ENCODE measurements around the gene SYCE3.

SYCE3 gene

DNA sequence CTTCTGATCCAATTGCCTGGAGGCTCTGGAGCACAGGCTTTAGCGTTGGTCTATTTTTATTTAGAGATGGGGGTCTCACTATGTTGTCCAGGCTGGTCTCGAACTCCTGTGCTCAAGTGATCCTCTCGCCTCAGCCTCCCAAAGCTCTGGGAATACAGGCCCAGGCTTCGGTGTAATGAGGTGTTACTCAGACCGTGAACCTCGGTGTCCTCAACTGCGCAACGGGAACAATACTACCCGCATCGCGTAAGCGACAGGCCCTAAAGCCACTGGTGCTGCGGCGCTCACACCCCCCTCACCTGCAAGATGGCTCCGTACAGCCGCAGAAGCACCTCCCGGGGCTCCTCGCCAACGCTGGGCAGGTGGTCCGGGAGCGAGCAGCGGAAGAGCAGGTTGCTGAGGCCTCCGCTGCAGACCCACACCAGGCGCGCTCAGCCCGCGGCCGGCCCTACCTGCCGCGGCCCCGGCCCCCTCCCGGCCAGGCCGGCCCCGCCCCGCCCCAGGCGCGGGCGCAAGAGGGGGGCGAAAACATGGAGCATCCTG, 19.3 kb upstream of the SYCE3 start:
- Histone ChIP-seq H3K4me3 (ENCODE audit: low read depth, low read length) (peak overlapping the region; percentile 94), H3K27me3 (ENCODE audit: control insufficient read depth, insufficient read depth, low read length) (no peaks in the 10 kb centered on the region), H3K36me3 (ENCODE audit: control insufficient read depth, insufficient read depth, low read length) (peaks cover 33% of the 10 kb centered on the region), H3K9me3 (ENCODE audit: control insufficient read depth, insufficient read depth, low read length) (no peaks in the 10 kb centered on the region), H3K27ac (ENCODE audit: low read depth, low read length) (peak overlapping the region; percentile 99), H3K4me1 (ENCODE audit: control insufficient read depth, insufficient read depth, low read length) (0 out of 2 replicates have a peak, but pooled peaks cover 5% of the 10 kb centered on the region), H3K9ac (ENCODE audit: low read depth, low read length) (peak overlapping the region; percentile 96)

DNA sequence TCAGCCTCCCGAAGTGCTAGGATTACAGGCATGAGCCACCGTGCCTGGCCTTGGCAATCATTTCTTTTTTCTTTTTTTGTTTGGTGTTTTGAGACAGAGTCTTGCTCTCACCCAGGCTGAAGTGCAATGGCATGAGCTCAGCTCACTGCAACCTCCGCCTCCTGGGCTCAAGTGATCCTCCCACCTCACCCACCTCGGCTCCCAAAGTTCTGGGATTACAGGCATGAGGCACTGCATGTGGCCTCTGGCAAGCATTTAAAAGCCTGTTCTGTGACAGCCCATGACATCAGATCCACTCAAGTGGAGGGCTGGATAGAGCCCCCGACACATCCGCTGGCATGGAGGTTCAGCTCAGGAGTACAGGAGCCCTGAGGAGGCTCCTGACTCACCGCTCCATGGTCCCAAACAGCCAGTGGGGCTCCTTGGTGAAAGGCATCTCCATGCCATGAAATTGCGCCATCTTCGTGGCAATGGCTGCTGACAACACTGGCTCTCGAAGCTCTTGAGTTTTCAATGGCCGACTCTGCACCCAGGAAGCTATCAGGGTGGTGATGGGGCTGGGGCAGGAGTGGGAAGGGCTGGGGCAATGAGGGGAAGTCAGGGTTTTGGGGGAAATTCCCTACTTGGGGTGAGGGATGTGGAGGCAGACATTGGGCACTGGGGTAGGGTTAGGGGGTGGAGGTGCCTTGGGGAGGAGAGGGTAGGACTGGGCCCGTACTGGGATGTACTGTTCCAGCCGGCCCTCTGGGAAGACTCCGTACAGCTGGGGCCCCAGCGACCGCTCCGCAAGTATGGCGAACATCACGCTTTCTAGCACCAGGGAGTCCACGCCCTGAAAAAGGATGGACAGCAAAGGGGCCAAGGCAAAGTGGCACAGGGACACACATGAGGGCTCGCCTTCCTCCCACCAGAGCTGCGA, 18.6 kb upstream of the SYCE3 start:
- H3K27ac ChIP-seq (ENCODE audit: low read depth, low read length) = peak overlapping the region; percentile 99
- 0 out of 2 replicates have a peak, but pooled peaks cover 5% of the 10 kb centered on the region for H3K4me1 ChIP-seq (ENCODE audit: control insufficient read depth, insufficient read depth, low read length)
- H3K9ac ChIP-seq (ENCODE audit: low read depth, low read length) = 0 out of 2 replicates have a peak overlapping the region, but pooled peaks have one; percentile 96
- peaks cover 40% of the 10 kb centered on the region for H3K36me3 ChIP-seq (ENCODE audit: control insufficient read depth, insufficient read depth, low read length)
- H3K27me3 ChIP-seq (ENCODE audit: control insufficient read depth, insufficient read depth, low read length) = no peaks in the 10 kb centered on the region
- peak overlapping the region; percentile 94 for H3K4me3 ChIP-seq (ENCODE audit: low read depth, low read length)
- H3K9me3 ChIP-seq (ENCODE audit: control insufficient read depth, insufficient read depth, low read length) = no peaks in the 10 kb centered on the region

DNA sequence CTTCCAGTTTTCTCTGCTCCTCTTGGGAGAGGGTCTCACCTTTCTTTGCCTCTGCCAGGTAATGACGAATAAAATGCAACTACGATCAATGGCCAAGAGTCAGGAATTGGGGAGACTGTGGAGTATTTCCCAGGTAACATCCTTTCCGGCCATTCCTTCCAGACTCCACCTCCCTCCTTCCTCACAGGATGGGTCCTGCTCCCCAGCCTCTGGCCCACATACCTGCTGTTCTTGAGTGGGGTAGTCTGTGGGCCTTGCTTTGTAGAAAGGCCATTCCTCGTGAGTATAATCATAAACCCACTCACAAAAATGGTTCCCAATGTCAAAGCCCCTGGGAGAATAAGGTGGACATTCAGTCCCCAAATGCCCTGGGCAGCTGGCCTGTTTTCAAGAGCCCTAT, 17.0 kb upstream of the SYCE3 start:
- Histone ChIP-seq H3K27me3 (ENCODE audit: control insufficient read depth, insufficient read depth, low read length) (no peaks in the 10 kb centered on the region), H3K4me1 (ENCODE audit: control insufficient read depth, insufficient read depth, low read length) (0 out of 2 replicates have a peak, but pooled peaks cover 3% of the 10 kb centered on the region), H3K27ac (ENCODE audit: low read depth, low read length) (no peak overlapping the region), H3K9ac (ENCODE audit: low read depth, low read length) (no peak overlapping the region), H3K36me3 (ENCODE audit: control insufficient read depth, insufficient read depth, low read length) (peaks cover 52% of the 10 kb centered on the region), H3K9me3 (ENCODE audit: control insufficient read depth, insufficient read depth, low read length) (no peaks in the 10 kb centered on the region), H3K4me3 (ENCODE audit: low read depth, low read length) (no peak overlapping the region)

DNA sequence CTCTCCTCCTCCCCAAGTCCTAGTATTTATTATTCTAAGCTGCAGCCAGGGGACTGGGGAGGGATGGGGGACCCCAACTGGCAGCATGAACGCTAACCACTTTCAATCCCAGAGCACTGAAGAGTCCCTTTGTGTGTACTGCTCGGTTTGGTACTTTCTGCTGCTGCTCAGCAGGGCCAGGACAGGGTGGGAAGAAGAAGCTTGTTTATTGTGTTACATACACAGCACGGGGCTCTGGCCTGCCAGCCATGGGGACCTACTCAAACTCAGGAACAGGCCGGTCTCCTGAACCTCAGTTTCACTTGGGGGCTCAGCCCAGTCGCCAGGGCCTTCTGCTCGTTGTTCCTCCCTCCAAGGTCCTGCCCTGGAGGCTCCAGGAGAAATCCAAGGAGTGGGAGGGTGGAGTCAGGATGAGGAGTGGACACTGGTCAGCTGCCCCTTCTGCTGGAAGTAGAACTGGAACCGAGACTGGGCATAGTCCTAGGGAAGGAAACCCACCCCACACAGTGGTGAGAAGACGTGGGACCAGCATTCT, 16.1 kb upstream of the SYCE3 start:
- H3K9ac ChIP-seq (ENCODE audit: low read depth, low read length) = no peak overlapping the region
- H3K36me3 ChIP-seq (ENCODE audit: control insufficient read depth, insufficient read depth, low read length) = peaks cover 61% of the 10 kb centered on the region
- no peaks in the 10 kb centered on the region for H3K9me3 ChIP-seq (ENCODE audit: control insufficient read depth, insufficient read depth, low read length)
- H3K4me1 ChIP-seq (ENCODE audit: control insufficient read depth, insufficient read depth, low read length) = no peaks in the 10 kb centered on the region
- H3K4me3 ChIP-seq (ENCODE audit: low read depth, low read length) = no peak overlapping the region
- no peak overlapping the region for H3K27ac ChIP-seq (ENCODE audit: low read depth, low read length)
- no peaks in the 10 kb centered on the region for H3K27me3 ChIP-seq (ENCODE audit: control insufficient read depth, insufficient read depth, low read length)

DNA sequence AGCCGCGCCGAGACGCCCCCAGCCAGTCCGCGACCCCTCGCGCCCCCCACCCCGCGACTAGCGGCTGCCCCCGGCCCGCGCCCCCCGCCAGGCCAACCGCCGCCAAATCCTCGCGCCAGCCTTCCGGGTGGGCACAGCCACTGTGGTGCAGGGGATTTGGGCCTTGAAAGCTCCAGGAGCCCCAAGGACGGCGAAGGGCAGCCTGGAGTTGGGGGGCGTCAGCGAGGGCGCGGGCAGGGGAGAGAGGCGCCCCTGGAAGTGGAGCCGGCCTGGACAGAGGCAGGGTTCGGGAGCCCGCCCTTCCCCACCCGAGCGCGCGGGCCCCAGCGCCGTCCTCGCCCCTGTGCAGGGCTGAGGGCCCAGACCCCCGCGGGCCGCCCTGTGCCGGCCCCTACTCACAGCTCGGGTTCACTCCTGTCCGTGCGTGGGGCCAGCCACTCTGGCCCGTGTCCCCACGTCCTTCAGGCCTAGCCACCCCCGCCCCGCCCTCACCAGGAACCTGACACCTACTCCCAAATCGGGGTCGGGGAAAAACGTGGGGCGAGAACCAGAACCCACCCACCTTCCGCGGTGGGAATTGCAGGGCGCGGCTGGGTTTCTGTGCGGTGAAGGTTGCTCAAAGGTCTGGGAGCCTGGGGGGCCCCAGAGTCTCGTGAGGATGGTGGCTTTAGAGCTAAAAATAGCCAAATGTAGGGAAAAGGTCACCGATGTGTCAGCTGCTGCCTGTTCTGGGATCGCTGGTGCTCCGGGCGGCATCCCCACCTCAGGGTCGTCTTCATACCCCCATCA, 15.5 kb upstream of the SYCE3 start, which contains the start of gene CPT1B:
Gene CPT1B, minus strand, starts transcription at position 441 of the 789 bp plus-strand sequence. CDS start 512 bp downstream, outside the sequence.
- H3K27ac ChIP-seq (ENCODE audit: low read depth, low read length) = no peak within 1 kb of the TSS
- H3K9ac ChIP-seq (ENCODE audit: low read depth, low read length) = no peak within 1 kb of the TSS
- no peak within 1 kb of the TSS for H3K4me3 ChIP-seq (ENCODE audit: low read depth, low read length)
- H3K27me3 ChIP-seq (ENCODE audit: control insufficient read depth, insufficient read depth, low read length) = no peaks in the 10 kb centered on the region
- no peaks in the 10 kb centered on the region for H3K9me3 ChIP-seq (ENCODE audit: control insufficient read depth, insufficient read depth, low read length)
- no peaks in the 10 kb centered on the region for H3K4me1 ChIP-seq (ENCODE audit: control insufficient read depth, insufficient read depth, low read length)
- H3K36me3 ChIP-seq (ENCODE audit: control insufficient read depth, insufficient read depth, low read length) = peaks cover 68% of the 10 kb centered on the region

DNA sequence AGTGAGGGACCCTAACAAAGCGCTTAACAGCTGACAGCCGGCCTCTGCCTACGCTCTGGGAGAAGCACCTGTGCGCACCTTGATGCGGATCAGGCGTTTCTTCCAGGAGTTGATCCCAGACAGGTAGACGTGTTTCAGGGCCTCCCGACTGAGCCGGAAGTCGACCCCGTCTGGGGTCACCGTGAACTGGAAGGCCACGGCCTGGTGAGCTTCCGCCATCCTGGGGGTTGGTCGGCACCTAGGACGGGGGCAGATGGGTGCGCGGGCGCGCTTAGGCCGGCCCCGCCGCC, 14.9 kb upstream of the SYCE3 start:
- no peak overlapping the region for H3K4me3 ChIP-seq (ENCODE audit: low read depth, low read length)
- H3K9ac ChIP-seq (ENCODE audit: low read depth, low read length) = no peak overlapping the region
- H3K36me3 ChIP-seq (ENCODE audit: control insufficient read depth, insufficient read depth, low read length) = peaks cover 73% of the 10 kb centered on the region

DNA sequence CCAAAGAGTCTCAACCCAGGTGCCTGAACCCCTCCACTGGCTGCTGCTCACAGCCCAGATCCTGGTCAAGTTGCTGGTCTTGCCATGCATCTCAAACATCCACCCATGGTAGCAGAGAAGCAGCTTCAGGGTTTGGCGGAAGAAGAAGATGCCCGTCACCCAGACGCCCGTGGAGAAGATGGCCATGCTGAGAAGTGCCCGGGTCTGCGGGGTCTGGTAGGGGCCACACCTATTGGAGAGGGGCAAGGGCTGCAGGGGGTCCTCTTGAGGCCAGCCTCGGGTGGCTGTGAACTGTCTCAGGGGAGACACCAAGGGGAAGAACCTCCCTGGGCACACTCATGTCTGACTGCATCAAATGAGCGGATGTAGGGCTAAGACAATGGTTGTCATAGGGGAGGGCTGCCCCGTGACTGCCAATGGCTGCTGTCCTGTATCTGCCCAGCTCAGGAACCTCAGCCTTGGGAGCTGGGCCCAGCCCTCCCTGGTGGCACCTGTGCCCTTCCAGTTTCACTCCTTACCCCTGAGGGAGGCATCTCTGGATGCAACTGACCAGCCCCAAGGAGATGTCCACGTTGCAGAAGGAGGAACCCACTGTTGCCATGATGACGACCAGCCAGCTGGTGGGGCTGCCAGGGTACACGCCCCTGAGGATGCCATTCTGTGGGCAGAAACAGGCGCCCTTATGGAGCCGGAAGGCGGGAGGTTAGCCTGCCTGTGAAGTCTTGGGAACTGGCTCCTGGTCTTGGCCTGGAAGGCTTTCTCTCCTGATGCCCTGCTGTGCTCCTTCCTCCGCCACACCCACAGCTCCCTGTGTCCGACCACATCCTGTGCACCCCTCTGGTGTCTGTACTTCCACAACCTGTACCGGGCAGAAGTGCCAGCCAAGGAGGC, 14.3 kb upstream of the SYCE3 start:
- no peaks in the 10 kb centered on the region for H3K4me1 ChIP-seq (ENCODE audit: control insufficient read depth, insufficient read depth, low read length)
- H3K27ac ChIP-seq (ENCODE audit: low read depth, low read length) = no peak overlapping the region
- H3K9me3 ChIP-seq (ENCODE audit: control insufficient read depth, insufficient read depth, low read length) = no peaks in the 10 kb centered on the region
- H3K9ac ChIP-seq (ENCODE audit: low read depth, low read length) = no peak overlapping the region
- no peaks in the 10 kb centered on the region for H3K27me3 ChIP-seq (ENCODE audit: control insufficient read depth, insufficient read depth, low read length)
- no peak overlapping the region for H3K4me3 ChIP-seq (ENCODE audit: low read depth, low read length)
- peaks cover 79% of the 10 kb centered on the region for H3K36me3 ChIP-seq (ENCODE audit: control insufficient read depth, insufficient read depth, low read length)

More for the DNA sequence above, 14.9 kb upstream of the SYCE3 start:
- Histone ChIP-seq H3K27ac (ENCODE audit: low read depth, low read length) (no peak overlapping the region), H3K27me3 (ENCODE audit: control insufficient read depth, insufficient read depth, low read length) (no peaks in the 10 kb centered on the region), H3K4me1 (ENCODE audit: control insufficient read depth, insufficient read depth, low read length) (no peaks in the 10 kb centered on the region), H3K9me3 (ENCODE audit: control insufficient read depth, insufficient read depth, low read length) (no peaks in the 10 kb centered on the region)

DNA sequence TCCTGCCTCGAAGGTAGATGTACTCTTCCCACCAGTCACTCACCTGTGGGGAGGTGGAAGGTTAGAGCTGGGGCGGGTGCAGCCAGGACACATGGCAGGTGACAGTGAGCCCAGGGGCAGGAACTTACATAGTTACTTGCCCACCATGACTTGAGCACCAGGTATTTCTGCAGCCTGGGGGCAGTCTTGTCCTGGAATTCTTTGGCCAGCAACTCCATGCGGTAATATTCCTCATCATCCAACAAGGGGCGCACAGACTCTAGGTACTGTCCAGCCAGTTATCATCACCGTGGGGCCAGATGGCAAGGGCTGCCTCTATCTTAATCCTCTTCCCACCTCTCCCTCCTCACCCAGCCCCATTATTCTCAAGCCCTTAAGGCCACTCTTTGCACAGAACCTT, 13.4 kb upstream of the SYCE3 start:
- H3K36me3 ChIP-seq (ENCODE audit: control insufficient read depth, insufficient read depth, low read length) = peaks cover 86% of the 10 kb centered on the region
- H3K4me3 ChIP-seq (ENCODE audit: low read depth, low read length) = no peak overlapping the region
- no peaks in the 10 kb centered on the region for H3K27me3 ChIP-seq (ENCODE audit: control insufficient read depth, insufficient read depth, low read length)
- no peak overlapping the region for H3K27ac ChIP-seq (ENCODE audit: low read depth, low read length)
- H3K4me1 ChIP-seq (ENCODE audit: control insufficient read depth, insufficient read depth, low read length) = no peaks in the 10 kb centered on the region
- H3K9ac ChIP-seq (ENCODE audit: low read depth, low read length) = no peak overlapping the region
- no peaks in the 10 kb centered on the region for H3K9me3 ChIP-seq (ENCODE audit: control insufficient read depth, insufficient read depth, low read length)

DNA sequence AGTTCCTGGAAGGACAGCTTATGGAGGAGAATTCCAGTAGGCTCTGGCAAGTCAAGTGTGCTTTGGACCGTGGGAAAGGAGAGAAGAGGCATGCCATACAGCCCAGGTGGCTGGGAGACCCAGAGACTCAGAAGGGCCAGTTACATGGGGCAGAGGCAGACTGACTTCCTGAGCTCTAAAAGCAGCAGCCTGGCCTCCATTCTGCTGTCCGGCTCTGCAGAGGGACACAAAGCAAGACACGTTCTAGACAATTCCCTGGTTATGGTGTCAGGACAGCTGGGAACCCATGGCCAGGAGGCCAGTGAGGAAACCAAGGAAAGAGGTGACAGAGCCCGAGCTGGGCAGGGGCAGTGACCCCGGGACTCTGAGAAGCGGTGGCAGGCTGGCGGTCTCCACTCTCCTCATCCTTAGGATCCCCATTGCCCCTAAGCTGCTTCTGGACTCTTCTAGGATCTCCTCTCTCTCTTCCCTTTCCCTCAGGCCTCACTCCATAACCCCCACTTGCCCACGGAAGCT, 12.8 kb upstream of the SYCE3 start:
- H3K36me3 ChIP-seq (ENCODE audit: control insufficient read depth, insufficient read depth, low read length) = peaks cover 88% of the 10 kb centered on the region
- no peaks in the 10 kb centered on the region for H3K27me3 ChIP-seq (ENCODE audit: control insufficient read depth, insufficient read depth, low read length)
- H3K9ac ChIP-seq (ENCODE audit: low read depth, low read length) = no peak overlapping the region
- H3K27ac ChIP-seq (ENCODE audit: low read depth, low read length) = no peak overlapping the region
- no peaks in the 10 kb centered on the region for H3K9me3 ChIP-seq (ENCODE audit: control insufficient read depth, insufficient read depth, low read length)
- H3K4me1 ChIP-seq (ENCODE audit: control insufficient read depth, insufficient read depth, low read length) = no peaks in the 10 kb centered on the region
- no peak overlapping the region for H3K4me3 ChIP-seq (ENCODE audit: low read depth, low read length)

DNA sequence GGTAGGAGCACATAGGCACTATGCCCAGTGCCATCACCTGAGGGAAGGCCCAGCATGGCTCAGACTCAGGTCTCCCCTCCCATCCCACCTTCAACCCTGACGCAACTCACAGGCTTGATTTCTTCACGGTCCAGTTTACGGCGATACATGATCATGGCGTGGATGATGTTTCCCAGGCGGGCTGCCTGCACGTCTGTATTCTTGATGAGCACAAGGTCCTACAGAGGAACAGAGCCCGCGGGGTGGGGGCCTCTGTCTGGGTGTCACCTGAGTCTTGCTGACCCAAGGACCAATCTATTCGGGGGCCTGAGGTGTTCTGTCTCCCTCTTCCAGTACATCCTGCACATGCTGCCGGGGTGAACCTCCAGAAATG, 11.7 kb upstream of the SYCE3 start:
- Histone ChIP-seq H3K9me3 (ENCODE audit: control insufficient read depth, insufficient read depth, low read length) (no peaks in the 10 kb centered on the region), H3K9ac (ENCODE audit: low read depth, low read length) (no peak overlapping the region), H3K4me1 (ENCODE audit: control insufficient read depth, insufficient read depth, low read length) (no peaks in the 10 kb centered on the region), H3K4me3 (ENCODE audit: low read depth, low read length) (no peak overlapping the region), H3K27ac (ENCODE audit: low read depth, low read length) (no peak overlapping the region), H3K36me3 (ENCODE audit: control insufficient read depth, insufficient read depth, low read length) (peaks cover 88% of the 10 kb centered on the region), H3K27me3 (ENCODE audit: control insufficient read depth, insufficient read depth, low read length) (no peaks in the 10 kb centered on the region)

Measured in HUES48 (cell line).